CD4-positive, alpha-beta T cell treated with Interleukin-6 at 100 ng/mL for 8 hours (primary cell): Measurements from ENCODE around the gene ZBED4.

Experiments used
- DNase-seq: peaks from one replicate; pipeline ENCODE4 v3.0.0-alpha.2; 2020; ENCODE audit warnings: mixed read lengths, low spot score

ZBED4 gene

DNA sequence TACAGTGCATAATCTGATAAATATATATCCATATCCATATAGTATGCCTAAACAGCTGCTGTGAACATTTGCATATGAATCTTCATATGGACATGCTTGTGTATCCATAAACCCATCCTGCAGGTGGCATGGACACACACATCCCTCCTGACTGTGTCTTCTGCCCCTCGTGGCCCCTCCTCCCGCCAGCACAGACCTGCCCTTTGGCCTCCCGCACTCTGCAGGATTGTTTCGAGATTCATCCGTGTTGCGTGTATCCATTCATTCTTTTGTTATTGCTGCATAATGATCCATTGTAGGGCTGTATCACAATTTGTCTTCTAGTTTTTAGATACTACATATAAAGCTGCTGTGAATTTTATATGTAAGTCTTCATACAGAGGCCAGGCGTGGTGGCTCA lies 24.0 kb downstream of the ZBED4 start:
- DNase-seq, result no peak

DNA sequence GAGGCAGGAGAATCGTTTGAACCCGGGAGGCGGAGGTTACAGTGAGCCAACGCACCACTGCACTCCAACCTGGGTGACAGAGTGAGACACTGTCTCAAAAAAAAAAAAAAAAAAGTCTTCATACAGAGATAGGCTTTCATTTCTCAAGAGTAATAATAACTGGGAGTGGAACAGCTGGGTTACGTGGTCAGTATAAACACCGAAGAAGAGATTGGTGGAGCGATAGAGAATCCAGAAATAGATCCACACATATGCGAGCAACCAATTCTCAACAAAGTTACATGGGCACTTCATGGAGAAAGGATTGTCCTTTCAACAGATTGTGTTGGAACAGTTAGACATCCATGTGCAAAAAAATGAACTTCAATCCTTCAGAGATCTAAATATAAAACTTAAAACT lies 24.6 kb downstream of the ZBED4 start:
- no peak for DNase-seq

DNA sequence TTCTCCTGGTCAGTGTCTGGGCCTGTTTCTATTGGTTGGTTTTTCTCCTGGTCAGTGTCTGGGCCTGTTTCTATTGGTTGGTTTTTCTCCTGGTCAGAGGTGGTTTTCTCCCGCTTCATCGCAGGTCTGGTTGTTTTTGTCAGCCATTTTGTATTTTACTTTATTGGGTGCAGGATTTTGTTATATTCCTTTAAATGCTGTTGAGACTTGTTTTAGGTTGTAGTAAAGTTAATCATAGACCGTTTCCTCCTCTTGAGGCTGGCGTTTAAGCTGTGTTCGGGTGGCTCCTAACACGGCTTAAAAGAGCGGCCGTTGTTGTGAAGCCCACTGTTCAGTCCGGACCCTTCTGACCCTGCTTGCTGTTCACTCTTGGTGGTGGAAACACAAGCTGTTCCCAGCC lies 26.2 kb downstream of the ZBED4 start:
- no peak for DNase-seq

GRCh38 chr22:49880281-49880680 lies 26.6 kb downstream of the ZBED4 start:
- DNase-seq, result no peak

GRCh38 chr22:49881856-49882255 lies 28.2 kb downstream of the ZBED4 start:
- DNase-seq, result no peak

DNA sequence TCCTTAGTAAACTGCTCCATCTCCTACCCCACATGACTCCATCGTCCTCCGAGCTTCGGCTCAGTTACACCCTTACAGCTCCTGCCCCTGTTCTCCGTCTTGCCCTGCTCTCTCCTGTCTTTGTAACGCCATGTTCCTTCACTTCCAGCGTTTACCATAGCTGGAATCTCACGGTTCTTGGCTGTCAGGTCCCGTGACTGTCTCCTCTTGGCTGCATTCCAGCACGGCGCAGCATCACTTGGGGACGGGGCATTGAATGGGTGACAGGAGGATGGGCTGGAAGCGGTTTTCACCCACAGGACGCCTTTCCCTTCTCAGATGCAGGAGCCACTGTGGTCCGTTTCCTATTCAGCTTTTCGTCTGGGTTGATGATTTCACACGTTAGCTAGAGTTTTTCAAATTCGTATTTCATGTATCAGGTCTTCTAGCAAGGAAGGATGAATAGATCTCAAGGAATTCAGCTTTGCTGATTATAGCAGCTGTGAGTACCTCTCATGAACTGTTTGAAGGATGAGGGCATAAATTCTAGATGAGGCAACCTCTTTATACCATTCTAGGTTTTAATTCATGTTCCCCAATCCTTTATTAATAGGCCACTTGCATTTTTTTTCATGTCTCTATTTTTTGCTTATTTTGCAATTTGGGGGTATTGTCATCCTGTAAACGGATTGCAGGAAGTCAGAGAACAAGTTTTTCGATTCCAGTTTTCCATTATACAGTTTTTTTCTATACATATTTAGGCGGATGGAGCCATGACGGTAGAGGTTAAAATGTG lies 29.1 kb downstream of the ZBED4 start:
- no peak for DNase-seq

GRCh38 chr22:49883294-49883640 lies 29.6 kb downstream of the ZBED4 start:
- no peak for DNase-seq

DNA sequence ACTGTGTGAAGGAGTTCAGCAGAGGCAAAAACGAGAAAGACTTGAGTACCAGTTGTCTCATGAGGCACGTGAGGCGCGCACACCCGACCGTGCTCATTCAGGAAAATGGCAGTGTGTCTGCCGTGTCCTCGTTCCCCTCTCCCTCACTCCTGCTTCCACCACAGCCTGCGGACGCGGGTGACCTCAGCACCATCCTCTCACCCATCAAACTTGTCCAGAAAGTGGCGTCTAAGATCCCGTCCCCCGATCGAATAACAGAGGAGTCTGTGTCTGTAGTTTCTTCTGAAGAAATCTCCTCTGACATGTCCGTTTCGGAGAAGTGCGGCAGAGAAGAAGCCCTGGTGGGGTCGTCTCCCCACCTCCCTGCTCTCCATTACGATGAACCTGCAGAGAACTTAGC lies 30.4 kb downstream of the ZBED4 start:
- DNase-seq, result no peak

- DNase-seq, result no peak
Observed at GRCh38 chr22:49884503-49885260, 31.0 kb downstream of the ZBED4 start.

DNA sequence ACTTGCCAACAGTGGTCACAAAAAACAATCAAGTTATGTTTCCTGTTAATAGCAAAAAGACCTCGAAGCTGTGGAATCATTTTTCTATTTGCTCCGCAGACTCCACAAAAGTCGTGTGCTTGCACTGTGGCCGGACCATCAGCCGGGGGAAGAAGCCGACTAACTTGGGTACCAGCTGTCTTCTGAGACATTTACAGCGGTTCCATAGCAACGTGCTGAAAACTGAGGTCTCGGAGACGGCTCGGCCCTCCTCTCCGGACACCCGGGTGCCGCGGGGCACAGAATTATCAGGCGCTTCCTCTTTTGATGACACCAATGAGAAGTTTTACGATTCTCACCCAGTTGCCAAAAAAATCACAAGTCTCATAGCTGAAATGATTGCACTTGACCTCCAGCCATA lies 31.6 kb downstream of the ZBED4 start:
- DNase-seq, result no peak

DNA sequence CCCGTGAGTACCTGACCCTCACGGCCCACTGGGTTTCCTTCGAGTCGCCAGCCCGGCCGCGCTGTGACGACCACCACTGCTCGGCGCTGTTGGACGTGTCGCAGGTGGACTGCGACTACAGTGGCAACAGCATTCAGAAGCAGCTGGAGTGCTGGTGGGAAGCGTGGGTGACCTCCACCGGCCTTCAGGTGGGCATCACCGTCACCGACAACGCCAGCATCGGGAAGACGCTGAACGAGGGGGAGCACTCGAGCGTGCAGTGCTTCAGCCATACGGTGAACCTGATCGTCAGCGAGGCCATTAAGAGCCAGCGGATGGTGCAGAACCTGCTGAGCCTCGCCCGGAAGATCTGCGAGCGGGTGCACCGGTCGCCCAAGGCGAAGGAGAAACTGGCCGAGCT lies 32.2 kb downstream of the ZBED4 start:
- DNase-seq, result no peak

DNA sequence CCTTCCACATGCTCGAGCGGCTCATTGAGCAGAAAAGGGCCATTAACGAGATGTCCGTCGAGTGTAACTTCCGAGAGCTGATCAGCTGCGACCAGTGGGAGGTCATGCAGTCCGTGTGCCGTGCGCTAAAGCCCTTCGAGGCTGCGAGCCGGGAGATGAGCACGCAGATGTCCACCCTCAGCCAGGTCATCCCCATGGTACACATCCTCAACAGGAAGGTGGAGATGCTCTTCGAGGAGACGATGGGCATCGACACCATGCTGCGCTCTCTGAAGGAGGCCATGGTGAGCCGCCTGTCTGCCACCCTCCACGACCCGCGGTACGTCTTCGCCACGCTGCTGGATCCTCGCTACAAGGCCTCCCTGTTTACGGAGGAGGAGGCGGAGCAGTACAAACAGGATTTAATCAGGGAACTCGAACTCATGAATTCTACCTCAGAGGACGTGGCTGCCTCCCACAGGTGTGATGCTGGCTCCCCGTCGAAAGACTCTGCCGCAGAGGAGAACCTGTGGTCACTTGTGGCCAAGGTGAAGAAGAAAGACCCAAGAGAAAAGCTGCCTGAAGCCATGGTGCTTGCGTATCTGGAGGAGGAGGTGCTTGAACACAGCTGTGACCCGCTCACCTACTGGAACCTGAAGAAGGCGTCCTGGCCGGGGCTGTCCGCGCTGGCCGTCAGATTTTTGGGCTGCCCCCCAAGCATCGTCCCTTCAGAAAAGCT lies 32.9 kb downstream of the ZBED4 start:
- no peak for DNase-seq

DNA sequence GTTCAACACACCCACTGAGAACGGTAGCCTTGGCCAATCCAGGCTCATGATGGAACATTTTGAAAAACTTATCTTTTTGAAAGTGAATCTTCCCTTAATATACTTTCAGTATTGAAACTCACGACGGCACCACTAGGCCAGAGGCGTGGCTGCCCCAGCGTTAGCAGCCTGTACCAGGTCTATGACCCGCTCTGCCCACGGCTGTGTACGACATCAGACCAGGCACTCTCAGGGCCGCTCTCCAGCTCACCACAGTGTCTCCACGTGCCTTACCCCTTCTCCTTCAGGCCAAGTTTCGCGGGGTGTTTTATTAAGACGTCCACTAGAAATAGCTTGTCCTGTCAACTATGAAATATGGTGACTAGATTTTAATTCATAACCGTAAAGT lies 33.4 kb downstream of the ZBED4 start:
- DNase-seq, result no peak

GRCh38 chr22:49887702-49888101 lies 34.1 kb downstream of the ZBED4 start:
- no peak for DNase-seq

DNA sequence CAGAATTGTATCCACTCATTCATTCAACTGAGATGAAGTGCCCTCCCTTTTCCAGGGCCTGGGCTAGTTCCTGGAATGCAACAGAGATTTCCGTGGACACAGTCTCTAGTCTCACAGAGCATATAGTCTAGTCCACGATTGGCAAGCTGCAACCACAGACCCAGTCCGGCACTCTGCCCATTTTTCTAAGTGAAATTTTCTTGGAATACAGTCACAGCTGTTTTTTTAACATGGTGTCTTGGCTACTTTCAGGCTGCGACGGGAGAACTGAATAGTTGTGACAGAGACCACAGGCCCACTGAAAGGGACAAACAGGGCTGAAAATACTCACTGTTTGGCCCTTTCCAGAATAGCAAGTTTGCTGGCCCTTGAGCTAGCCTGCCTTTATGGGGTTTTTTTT lies 35.4 kb downstream of the ZBED4 start:
- DNase-seq, result no peak

DNA sequence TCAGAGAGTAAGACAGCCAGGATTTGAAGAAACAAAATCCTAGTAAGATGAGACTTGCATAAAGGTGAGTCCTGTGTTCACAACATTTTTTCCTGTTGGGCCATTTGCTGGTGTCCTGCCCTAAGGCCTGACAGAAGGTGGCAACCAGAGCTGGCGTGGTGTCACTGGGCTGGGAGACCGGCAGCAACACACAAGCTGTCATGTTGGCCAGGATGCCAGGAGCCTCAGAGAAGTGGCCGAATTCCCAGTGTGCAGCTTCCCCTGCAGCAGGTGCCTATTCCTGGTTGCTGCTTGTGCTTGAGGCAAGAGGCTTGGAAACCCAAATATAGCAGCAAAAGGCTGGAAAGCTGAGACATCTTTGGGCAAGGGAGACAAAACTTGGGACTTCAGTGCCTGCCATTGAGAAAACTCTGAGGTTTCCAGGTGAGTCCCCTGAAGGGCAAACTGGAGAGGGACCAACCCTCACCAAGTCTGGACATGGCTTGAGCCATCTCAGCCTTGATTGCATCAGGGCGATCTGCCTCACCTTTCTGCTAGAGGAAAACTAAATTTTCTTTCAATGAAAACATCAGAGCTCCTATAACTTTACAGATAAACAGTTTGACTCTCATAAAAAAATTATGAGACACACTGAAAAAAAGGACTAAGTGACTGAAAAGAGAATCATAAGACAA lies 38.7 kb downstream of the ZBED4 start:
- DNase-seq, result no peak

- DNase-seq, result no peak
Observed at GRCh38 chr22:49893025-49893424, 39.4 kb downstream of the ZBED4 start.

- no peak for DNase-seq
Observed at GRCh38 chr22:49894322-49895054, 40.8 kb downstream of the ZBED4 start.

DNA sequence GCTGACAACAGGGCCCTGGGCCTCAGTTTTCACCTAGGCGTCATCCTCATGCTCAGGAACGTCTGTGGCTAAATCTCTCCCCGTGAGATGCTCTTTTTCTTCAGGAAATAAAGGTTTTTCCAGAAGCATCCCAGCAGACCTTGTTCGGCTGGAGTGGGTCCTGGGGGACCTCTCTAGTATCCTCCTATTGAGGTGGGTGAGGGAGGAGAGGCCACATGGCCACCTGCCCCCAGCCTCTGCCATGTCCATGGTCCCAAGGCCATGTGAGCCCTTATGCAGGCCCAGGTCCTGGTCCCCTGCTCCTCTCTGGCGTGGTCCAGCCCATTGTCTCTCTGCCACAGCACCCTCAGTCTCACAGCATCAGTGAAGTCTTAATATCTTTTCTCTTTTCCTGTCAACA lies 42.6 kb downstream of the ZBED4 start:
- no peak for DNase-seq

DNA sequence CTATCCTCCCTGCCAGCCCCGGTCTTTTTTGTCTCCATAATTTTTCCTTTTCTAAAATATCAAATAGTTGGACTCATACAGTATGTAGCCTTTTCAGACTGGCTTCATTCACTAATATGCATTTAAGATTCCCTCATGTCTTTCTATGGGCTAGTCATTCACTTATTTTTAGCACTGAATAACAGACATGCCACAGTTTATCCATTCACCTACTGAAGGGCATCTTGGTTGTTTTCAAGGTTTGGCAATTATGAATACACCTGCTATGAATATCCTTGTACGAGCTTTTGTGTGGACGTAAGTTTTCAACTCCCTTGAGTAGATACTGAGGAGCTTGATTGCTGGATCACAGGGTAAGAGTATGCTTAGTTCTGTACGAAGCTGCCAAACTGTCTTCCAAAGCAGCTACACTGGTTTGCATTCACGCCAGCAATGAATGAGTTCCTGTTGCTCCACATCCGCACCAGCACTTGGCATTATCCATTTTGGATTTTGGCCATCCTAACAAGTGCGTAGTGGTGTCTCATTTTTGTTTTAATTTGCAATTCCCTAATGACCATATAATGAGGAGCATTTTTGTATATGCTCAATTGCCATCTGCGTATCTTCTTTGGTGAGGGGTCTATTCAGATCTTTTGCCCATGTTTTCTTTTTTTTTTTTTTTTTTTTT lies 43.5 kb downstream of the ZBED4 start:
- no peak for DNase-seq

DNA sequence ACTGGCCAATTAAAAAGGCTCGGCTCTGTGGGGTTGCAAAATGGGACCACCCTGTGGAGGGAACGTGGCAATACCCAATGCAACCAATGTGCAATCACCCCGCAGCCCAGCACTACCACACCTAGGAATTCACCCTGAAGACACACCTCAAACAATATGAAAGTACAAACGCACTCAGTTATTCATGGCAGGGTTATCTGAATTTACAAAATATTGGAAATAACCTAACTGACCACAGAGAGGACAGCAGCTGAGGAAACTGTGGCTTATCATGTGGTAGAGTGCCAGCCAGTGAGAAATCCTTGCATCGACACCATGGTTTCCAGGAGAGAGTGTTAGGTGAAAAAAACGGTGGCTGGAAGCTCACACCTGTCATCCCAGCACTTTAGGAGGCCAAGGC lies 45.9 kb downstream of the ZBED4 start:
- DNase-seq, result no peak
